HG03135 (cell line): Measurements from ENCODE around the gene AKR1C8.
"Not testable (repeated sequence)": the region's sequence is repeated elsewhere in the genome, so short reads cannot be mapped to it uniquely, and the experiment has no call there.

Experiments
- ATAC-seq: cut with Tn5 transposase; IDR thresholded peaks from one replicate; pipeline ENCODE4 v1.9.1; 2021; ENCODE audit warnings: mild to moderate bottlenecking, moderate library complexity; ENCODE audit not compliant: unreplicated experiment

AKR1C8 gene

DNA sequence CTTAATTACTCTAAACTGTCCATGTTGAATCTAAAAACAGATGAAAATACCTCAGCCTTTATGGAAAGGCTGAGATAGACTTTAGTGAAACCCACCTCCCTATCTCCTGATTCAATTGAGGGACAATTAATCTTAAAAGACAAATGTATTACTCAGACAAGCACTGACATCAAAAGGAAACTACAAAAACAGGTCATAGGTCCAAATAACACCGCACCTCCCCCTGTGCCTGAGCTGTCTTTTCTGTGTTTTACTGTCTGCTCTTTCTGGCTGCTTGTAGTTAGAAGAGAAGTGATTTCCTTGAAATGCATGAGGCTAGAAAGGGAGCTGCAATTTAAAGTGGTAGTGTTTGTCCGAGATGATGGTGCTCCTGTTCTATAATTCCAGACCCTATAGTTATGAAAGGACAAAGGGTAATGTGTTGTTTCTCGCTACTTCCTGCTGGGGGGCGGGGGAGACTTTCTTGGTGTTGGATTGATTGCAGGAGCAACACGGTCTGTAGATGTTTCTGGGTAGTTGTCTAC, 16.0 kb downstream of the AKR1C8 start:
- ATAC-seq: no peak

DNA sequence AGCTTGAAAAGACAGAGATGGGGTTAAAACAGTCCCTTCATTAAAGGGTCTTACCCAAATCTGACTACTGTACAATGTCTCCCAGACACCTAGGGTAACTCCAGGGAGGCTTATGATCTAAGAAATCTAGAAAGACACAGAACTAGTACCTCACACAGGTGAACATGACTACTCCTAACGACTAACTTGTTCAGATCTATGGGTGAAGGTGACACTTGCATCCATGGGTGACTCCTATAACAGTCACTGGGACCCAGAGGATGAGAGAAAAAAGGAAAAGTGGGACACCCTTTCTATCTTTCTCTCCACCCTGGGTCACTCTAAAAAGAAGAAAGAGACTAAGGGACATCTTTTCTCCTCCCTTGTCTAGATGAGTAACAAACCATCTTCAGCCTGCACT, 19.2 kb downstream of the AKR1C8 start:
- no peak for ATAC-seq

DNA sequence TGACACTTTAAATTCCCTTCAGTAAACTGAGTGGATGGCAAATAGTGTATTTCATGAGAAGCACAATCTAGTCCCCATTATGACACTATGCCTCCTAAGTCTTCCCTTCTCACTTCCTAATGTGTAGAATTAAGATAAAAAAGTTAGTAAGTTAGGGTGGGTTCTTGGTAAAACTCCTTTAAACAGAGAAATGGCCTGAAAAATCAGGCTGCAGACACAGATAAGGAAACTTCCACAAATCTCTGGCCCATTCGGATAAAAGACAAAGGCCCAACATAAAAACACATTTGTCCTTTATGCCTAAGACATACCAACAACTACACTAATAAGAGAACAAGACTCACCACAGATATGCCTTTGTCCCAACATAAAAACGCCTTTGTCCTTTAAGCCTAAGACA, 21.5 kb downstream of the AKR1C8 start:
- no peak for ATAC-seq

DNA sequence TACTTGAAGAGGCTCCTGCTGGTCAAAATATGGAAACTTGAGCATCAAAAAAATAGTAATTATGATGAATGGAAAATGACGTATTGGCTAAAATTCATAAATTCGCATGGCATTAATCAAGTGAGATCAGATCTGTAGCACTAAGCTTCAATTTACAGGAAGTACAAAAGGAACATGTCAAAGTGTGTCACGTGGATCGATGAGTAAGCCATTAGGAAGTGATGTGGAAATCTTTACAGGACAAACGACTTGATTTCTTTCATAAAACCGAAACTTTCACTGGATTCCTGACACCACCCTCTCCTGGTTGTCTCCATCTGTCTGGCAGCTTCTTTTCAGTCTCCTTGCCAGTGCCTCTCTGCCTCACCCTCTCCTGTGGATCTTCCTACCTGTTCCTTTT, 25.8 kb downstream of the AKR1C8 start:
- no peak for ATAC-seq

DNA sequence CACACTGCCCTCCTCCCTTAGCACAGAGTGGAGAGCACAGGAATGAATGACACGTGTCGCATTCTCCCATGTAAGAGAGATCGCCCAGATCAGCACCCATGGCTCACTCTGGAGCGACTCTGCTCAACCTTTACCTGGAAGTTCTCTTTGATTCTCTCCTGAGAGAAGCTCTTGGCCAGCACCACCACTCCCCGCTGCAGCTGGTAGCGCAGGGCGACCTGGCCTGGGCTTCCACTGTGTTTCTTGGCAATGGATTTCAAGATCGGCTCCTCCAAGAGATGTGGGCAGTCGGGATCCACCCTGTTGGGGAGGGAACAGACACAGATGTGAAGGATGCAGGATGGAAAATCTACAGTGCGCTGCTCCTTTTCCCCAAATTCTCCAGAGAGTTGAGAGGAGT, 27.4 kb downstream of the AKR1C8 start:
- no peak for ATAC-seq

DNA sequence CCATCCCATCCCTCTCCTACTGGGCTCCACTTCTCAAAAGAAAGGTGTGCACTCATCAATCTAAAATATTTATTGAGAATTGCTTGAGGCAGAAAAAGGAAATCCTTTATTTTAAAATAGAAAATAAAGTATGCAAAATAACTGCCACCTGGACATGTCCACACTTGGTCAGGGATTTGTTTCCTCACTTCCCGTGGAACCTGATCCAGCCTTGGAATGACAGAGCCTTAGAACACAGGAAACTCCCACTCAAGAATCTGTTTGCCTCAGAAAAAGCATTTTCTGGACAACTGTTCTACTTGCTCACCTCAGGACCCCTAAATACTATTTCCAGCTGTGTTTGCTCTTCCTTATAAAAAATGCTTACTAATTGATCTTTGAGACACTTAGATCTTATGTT, 29.0 kb downstream of the AKR1C8 start:
- no peak for ATAC-seq

DNA sequence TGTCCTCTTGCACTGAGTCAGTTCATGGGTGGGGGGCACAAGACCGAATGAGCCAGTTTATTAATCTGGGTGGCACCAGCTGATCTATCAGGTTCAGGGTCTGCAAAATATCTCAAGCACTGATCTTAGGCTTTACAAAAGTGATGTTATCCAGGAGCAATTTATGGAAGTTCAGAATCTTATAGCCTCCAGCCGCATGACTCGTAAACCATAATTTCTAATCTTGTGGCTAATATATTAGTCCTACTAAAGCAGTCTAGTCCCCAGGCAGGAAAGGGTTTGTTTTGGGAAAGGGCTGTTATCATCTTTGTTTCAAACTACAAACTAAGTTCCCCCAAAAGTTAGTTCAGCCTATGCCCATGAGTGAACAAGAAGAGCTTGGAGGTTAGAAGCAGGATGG, 33.9 kb downstream of the AKR1C8 start:
- ATAC-seq: no peak

DNA sequence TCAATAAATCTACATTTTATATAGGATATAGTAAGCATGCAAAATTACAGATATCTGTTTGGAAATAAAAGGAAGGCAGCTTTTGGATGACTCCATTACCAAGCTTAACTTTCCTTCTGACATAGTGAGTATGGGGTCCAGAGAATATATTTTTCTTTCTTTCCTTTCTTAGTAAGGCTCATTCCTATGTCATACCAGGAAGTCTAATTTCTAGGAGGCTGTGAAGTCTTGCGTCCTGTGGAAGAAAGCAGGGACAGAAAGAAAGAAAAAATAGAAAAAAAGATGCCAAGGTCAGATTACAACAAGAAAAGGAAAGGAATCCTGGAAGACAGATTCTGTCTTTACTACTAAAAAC, 36.3 kb downstream of the AKR1C8 start:
- no peak for ATAC-seq

DNA sequence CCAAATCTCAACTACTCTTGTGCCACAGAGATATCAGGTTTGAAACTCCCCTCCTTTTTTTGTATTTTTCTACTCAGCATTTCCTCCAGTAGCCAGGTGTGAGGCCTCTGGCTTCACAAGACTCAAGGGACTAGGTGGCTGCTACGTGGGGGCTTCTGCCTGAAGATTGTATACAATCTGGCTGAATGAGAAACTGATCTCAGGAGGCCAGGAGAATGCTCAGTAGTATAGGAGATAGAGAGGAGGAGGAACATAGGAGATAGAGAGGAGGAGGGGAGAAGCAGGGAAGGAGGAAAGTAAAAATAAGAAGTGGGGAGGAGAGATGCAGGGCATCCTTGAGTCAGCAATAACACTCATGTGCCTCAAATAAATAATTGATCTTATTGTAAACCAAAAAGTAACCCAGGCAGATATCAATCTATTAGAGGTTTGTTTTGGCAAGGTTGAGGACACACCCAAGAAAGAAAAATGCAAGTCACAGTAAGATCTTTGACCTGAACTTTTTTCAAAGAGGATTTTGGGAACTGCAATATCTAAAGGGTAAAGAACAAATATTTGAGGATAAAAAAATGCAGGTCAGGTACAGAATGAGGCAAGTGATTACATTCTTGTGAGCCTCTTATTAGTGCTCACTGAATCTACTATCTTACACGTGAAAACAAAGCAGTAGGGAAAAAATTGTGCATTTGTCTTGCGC, 36.8 kb downstream of the AKR1C8 start:
- ATAC-seq: no peak

DNA sequence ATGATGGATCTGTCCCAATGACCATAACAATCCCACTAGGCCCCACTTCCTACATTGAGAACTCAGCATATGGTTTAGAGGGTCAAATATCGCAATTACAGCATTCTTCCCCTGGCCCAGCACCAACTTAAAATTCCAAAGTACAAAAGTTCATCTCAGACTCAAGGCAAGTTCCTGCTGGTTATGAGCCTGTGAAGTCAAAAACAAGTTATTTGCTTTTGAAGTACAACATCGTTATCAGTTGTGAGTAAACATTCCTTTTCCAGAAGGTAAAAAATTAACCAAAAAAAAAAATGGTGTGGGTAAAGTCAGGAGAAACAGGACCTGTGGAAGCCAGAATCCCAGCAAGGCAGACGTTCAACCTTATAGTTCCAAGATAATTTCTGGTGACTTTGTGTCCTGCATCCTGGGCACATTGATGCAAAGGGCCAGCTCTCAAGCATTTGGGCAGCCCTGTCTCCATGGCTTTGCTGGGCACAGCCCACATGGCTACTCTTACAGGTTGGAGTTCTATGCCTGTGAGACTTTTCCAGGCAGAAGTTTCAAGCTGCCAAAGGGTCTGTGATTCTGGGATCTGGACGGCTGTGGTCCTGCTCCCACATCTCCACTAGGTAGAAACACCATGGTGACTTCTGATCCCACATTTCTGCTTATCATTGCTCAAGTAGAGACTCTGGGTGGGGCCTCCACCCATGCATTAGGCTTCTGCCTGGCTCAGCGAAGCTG, 37.5 kb downstream of the AKR1C8 start:
- no peak for ATAC-seq

DNA sequence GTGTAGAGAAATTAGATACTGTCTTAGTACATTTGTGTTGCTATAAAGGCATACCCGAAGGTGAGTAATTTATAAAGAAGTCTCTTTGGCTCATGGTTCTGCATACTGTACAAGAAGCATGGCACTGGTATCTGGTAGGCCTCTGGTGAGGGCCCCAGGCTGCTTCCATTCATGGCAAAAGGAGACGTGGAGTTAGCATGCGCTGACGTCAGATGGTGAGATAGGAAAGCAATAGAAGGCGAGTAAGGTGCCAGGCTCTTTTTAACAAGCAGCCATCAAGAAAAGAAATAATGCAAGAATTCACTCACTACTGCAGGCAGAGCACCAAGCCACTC, 38.1 kb downstream of the AKR1C8 start:
- no peak for ATAC-seq

DNA sequence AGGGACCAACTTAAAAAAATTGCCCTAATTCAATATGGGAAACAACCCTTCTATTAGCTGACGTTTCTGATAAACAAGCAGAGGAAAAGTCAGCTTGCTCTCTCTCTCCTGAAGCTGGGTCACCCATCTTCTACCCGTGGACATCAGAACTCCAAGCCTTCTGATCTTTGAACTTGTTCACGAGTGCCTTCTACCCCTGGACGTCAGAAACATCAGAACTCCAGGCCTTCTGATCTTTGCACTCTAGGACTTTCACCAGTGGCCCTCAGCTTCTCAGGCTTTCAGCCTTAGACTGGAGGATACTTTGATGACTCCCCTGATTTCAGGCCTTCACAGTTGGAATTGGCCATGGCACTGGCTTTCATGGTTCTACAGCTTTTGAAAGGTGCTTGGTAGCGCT, 41.8 kb downstream of the AKR1C8 start:
- no peak for ATAC-seq

DNA sequence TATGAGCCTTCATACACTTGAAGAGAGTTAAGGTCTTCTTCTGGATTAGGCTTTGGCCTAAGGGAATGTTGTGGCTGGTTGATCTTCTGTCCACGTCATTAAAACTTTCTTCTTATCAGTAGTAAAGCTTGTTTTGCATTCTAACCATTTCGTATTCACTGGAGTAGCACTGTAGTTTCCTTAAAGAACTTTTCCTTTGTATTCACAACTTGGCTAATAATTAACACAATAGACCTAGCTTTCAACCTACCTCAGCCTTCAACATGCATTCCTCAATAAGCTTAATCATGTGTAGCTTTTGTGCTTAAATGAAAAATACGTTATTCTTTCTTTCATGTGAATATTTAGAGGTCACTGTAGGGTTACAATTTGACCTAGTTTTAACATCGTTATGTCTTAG, 42.8 kb downstream of the AKR1C8 start:
- ATAC-seq: no peak

DNA sequence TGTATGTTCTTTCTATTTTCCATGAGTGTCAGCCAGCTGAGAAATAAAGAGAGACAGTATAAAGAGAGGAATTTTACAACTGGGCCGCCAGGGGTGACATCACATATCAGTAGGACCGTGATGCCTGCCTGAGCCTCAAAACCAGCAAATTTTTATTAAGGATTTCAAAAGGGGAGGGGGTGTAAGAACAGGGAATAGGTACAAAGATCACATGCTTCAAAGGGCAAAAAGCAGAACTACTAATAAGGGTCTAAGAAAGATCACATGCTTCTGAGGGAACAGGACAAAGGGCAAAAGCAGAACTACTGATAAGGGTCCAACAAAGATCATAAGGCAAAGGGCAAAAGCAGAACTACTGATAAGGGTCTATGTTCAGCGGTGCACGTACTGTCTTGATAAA, 47.3 kb downstream of the AKR1C8 start:
- ATAC-seq: not testable (repeated sequence)

DNA sequence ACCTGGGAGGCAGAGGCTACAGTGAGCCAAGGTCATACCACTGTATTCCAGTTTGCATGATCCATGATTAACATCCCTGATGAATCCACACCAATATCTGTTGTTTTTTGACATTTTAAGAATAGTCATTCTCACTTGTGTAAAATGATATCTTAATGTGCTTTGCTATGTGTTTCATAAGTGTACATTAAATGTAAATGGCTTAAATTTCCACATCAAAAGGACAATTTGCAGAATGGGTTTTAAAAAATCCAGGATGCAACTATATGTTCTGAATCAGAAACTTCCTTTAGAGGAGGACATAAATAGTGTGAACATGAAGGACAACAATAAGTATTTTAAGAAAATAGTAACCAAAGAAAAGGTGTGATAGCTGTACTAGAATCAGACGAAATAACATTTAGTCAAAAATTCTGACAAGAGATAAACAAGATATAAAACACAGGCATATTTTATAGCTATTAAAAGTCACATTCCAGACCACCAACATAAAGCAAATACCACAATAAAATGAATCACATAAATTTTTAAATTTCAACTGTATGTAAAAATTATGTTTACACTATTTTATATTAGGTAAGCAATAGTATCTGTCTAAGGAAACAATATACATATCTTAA, 48.4 kb downstream of the AKR1C8 start:
- no peak for ATAC-seq

DNA sequence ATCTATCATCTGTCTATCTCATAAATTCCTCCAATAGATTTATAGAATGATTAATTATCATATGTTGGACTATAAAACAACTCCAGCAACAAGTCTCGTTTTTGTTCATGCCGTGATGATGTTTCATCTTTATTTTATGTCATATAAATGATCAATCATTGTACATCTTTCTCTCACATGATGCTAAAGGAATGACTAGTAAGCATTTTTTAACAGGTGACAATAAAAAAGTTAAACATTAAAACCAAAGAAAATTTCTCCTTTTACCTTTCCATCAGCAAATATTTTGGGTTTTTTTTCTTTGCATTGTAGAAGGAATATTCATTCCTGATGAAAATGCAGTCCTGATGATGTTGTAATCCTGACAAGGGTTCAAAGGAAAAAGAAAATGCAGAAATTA, 49.4 kb downstream of the AKR1C8 start:
- ATAC-seq: no peak

DNA sequence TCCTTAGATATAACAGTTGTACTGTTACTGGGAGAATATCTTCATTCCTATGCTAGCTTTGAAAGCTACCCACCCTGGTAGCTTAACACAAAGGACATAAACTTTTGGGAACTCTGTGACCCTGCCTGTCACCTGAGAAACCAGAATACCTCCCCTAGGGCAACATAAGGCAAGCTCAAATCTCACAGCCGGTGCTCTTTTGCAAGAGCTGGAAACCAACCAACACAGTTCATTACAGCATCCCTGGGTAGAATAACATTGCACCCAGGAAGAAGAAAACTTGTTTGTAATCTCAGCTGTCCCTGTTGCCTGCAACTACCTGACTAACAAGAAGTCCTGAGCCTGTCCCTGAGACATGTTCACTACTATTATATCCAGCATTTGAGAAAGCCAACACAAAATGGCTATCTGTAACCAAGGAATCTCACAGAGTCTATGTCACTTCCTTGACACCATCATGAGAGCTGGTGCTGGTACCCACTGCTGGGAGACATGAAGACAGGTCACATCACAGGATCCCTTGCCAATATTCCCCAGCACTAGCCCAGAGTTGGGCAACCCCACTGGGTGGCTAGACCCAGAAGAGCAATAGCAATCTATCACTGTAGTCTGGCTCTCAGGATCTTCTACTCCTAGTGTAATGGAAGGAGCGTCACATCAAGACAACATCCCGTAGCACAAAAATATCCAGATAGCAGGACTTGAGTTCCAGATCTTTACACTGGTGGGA, 59.5 kb downstream of the AKR1C8 start:
- ATAC-seq: no peak

DNA sequence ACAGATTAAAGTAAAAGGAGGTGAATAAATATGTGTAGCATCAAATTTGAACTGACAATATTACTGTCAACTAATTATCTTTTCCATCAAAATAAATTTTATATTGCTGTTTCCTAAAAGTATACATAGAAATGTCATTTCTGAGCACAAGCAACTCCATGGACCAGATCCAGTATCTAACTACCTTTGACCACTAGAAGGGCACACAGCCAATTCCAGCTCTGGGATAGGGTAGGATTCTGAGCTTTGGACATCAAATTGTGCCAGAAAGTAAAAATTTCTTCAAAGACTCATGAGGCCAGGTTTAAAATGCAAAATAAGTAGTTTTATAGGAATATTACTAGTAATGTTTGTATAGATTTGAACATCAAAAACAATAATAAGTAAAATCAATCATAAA, 61.1 kb downstream of the AKR1C8 start:
- no peak for ATAC-seq

DNA sequence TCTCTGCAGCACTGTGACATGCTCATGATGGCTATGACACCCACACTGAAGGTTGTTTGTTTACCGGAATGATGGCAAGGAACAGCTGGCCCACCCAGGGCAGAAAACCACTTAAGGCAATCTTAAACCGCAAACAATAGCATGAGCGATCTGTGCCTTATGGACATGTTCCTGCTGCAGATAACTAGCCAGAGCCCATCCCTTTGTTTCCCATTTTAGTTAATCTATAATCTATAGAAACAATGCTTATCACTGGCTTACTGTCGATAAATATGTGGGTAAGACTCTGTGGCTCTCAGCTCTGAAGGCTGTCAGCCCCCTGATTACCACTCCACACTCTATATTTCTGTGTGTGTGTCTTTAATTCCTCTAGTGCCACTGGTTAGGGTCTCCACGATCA, 65.0 kb downstream of the AKR1C8 start:
- ATAC-seq: not testable (repeated sequence)

DNA sequence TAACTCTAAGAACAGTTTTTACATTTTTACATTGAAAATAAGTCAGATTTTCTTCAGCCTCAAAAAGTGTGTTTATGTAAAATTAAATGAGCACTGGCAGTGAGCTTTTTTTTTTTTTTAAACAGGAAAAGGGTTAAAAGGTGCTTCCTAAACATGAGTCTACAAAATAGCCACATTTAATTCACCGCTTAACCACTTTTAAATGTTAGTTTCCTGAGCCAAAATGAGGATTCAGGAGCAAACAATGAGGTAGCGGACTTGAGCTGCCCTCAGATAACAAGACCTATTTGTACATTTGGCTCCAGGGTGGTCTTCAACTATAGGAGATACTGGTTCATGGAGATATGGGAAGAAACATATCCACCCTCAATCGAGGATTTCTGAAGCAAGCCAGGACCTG, 67.9 kb downstream of the AKR1C8 start:
- ATAC-seq: no peak

DNA sequence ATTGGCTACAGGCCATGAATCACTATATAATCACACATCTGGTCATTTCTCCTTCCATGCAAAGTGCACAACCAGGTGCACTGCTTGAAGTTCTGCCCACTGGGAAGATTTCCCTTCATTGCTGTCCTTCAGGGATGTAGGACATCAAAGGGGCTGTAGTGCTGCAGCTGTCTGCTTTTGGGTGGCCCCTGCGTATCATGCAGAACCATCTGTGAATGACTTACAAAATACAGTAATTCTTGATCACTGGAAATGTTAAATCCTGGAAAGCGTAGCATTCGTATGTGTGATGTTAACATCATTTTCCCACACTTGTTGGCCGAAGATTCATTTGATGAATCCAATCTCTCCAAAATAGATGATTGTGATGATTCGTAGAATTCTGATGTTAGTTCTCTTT, 68.3 kb downstream of the AKR1C8 start:
- no peak for ATAC-seq

DNA sequence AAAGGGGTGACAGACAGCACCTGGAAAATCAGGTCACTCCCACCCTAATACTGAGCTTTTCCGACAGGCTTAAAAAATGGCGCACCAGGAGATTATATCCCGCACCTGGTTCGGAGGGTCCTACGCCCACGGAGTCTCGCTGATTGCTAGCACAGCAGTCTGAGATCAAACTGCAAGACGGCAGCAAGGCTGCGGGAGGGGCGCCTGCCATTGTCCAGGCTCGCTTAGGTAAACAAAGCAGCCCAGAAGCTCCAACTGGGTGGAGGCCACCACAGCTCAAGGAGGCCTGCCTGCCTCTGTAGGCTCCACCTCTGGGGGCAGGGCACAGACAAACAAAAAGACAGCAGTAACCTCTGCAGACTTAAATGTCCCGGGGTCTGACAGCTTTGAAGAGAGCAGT, 75.1 kb downstream of the AKR1C8 start:
- ATAC-seq: not testable (repeated sequence)
